HG02885 (cell line): Measurements from ENCODE around the gene EHMT1.
"Not testable (repeated sequence)": the region's sequence is repeated elsewhere in the genome, so short reads cannot be mapped to it uniquely, and the experiment has no call there.

Experiments used
- ATAC-seq: cut with Tn5 transposase; IDR thresholded peaks from one replicate; pipeline ENCODE4 v1.9.1; 2021; ENCODE audit warnings: mild to moderate bottlenecking; ENCODE audit not compliant: unreplicated experiment, poor library complexity

The EHMT1 gene

GRCh38 chr9:137875354-137875753 lies 256.5 kb downstream of the EHMT1 start:
- no peak for ATAC-seq

DNA sequence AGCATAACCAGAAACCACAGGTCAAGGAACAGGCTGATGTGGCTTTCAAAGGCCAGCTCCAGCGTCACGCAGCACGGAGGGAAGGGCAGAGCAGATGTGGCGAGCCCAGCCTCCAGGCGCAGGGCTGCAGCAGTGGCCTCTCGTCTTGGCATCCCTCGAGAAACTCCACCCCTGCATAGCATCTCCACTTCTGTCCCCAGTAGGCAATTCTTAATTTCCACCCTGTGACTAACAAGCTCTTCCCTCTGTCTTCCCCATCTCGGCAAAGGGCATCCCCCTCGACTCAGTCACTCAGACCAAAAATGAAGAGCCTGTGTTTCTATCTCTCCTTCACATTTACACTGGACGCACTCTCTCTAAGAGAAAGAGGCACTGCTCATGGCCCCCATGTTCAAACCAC lies 257.0 kb downstream of the EHMT1 start:
- ATAC-seq = no peak

DNA sequence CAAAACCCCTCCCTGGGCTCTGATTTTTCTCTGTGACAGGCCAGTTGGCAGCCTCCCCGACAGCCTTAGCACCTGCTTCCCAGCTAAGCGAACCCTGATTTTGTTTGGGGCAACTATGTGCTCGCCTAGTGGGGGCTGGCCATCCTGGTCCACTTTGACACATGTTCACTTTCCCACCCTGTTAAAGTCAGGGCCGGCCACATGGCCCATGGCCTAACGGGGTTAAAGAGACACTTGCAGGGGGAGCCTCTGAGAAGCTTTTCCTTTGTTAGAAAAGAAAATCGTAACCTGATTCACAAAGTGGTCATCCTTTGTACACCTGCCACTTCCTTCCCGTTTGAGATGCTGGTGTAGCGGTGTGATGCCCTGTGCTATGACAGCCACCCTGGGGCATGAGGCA lies 257.5 kb downstream of the EHMT1 start:
- ATAC-seq = no peak

DNA sequence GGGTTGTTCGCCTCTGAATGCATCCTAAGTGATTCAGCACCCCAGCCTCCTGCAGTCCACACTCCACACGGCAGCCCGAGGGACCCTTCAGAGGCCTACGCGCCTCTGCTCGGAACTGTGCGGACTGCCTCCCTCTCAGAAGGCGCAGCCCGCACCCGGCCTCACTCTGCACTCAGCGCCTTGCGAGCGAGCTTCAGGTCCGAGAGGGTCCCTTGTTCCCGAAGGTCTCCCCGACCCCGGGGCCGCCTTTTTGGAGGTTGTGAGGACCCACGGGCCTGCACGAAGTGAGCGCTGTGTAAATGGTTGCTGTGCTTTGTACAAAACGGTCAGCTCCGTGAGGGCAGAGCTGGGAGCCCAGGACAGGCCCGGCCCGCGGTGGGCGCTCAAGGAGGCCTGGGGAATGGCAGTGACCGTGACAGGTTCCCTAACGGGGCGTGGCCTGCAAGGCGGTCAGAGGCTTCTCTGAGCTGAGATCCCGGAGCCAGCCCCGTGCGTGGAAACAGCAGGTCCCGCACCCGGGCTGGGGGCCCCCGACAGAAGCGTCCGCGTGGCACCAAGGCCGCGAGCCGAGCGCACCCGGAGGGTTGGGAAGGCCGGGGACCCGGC lies 258.1 kb downstream of the EHMT1 start:
- no peak for ATAC-seq

GRCh38 chr9:137877506-137878122 lies 258.8 kb downstream of the EHMT1 start, which contains the start of gene CACNA1B:
Gene CACNA1B (plus strand): TSS chr9:137877782. CDS start chr9:137877934, 152 bp downstream.
- ATAC-seq = not testable (repeated sequence)

- ATAC-seq = no peak
These were observed 259.5 kb downstream of the EHMT1 start for GRCh38 chr9:137878146-137878941.

DNA sequence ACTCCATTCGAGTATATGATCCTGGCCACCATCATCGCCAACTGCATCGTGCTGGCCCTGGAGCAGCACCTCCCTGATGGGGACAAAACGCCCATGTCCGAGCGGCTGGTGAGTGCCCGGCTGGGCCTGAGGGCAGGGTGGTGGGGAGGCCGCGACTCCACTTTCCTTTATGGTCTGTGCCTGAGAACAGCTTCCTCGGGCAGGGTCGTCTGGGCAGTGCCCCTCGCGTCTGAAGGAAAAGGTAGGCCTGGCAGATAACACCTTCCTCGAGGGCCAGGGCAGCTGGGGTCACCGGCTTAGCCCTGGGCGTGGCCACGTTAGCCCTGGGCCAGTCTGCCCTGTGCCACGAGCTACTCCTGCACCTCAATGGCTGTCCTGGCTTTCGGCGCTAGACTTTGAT lies 260.2 kb downstream of the EHMT1 start:
- no peak for ATAC-seq

DNA sequence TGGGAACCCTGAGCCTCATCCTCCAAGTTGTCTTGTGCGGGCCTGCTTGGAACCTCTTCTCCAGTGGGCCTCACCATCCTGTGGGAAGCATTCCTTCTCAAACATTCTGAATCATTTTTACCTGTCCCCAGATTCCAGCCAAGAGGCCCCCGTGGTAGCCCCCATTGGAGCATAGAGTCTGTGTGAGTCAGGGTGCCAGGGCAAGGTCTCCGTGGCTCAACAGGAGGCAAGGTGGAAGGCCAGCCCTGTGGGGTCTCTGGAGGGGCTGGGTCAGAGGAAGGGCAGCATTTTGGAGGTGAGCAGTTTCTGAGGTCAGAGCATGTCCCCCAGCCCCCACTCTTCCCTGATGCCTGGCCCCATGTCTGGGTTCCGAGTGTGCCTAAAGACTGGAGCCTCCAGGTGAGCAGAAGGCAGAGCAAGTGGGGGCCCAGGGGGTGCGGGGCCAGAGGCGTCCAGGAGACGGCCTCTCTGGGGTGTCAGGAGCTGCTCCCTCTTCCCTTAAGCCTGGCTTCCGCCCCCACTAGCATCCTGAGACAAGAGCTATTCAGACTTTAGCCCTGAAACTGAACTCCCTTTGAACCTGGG lies 260.9 kb downstream of the EHMT1 start:
- ATAC-seq = no peak

DNA sequence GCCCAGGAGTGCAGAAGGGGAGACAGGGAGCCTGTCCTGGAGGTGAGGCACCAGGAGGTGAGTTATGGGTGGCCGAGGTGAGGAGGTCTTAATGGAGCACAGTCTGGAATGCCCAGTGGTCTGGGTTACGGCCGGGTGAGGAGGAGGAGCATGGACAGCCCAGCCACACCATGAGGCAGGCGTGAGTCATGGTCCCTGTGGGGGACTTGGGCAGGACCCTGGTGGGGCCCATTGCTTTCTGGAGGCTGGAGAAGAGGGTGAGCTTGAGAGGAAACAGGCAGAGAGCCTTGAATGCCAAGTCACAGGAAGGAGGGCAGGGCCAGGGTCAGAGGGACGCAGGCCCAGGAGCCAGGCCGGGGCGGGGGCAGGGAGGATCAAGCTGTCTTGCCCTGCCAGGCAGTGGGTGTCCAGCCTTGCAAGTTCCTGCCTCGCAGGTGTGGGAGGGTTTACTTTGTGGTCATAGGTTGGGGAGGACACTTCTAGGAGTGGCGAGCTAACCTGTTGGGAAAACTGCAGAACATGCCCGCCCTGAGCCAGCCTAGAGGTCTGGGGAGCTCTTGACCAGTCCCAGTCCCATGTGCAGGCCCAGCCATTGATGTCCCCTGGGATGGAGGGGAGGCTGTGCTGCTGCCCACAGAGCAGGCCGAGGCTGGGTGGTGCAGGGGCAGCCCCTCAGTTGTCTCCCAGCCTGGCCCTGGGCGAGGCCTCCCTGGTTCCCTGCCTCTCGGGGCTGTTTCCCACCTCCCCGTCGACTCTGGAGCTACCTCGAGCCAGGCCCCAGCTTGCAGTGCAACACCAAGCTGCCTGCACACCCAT lies 261.6 kb downstream of the EHMT1 start:
- ATAC-seq = no peak

DNA sequence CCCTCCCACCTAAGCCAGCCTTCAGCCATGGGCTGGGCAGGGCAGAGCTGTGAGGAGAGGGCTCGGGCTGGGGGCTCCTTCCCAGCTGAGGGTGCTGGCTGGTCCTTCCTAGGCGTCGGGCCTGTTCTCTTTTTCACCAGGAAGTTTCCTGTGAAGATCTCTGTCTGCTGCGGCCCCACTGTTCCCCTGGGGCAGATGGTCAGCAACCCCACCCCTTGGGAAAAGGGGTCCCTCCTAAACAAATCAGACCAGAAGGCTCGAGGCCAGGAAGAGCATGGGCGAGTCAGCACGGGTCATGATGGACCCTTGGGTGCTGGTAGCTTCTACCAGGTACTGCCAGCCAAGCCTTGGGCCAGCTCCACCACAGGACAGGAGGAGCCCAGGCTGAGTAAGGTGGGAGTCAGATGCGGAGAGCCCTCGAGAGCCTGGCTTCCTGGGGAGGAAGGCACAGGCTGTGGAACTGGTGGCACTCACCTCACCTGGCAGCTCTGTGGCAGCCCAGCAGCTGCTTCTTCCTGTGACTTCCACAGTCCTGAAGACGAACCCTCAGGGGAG lies 262.2 kb downstream of the EHMT1 start:
- no peak for ATAC-seq

DNA sequence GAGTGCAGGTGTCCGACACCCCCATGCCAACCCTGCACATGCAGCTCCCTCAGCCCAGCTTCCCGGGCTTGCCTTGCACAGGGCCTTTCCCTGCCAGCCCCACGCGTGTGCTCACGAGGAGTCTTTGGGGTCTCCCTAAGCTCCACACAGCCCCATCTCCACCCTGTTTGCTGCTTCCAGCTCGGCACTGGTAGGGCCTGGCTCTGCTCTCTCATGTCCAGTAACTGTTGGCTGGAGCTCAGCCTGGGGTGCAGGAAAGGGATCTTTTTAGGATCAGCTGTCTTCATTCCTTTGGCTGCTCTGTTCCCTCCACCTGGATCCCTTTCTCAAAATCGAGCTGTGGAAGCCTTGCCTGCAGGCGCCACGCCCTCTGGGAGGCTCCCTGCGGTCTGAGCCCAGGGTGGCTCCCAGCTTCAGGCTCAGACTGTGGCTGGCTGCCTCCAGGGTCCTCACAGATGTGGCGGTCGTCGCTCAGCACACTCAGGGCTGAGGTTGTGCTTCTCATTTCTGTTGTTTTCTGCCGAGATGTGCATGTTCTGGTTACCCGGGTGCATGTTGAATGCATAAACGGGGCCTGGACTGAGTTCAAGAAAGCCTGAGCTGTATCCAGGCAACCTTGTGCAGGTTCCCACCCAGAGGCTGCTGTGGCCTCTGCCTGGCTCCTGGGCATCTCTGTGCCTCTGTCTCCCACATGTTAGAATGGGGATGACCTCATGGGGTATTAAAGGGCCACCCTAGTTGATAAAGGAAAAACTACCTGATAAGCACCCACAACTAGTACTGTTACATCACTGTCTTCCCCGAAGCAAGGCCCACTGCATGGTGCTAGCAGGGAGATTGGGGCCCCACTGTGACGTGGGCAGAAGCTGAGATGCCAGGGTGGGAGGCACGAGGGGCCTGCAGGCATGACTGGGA lies 263.0 kb downstream of the EHMT1 start:
- ATAC-seq = no peak

DNA sequence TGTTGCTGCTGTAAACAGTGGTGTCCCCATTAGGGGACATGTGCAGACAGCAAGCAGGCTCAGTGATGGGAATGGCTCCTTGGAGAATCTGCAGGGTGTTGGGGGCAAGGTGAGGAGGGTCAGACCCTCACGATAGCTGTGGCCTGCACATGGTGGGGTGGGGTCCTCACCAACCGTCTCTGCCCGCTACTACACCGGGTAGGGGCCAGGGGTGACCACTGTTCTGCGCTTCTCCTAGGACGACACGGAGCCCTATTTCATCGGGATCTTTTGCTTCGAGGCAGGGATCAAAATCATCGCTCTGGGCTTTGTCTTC lies 263.7 kb downstream of the EHMT1 start:
- ATAC-seq = no peak

GRCh38 chr9:137883977-137884376 lies 265.2 kb downstream of the EHMT1 start:
- not testable (repeated sequence) for ATAC-seq

DNA sequence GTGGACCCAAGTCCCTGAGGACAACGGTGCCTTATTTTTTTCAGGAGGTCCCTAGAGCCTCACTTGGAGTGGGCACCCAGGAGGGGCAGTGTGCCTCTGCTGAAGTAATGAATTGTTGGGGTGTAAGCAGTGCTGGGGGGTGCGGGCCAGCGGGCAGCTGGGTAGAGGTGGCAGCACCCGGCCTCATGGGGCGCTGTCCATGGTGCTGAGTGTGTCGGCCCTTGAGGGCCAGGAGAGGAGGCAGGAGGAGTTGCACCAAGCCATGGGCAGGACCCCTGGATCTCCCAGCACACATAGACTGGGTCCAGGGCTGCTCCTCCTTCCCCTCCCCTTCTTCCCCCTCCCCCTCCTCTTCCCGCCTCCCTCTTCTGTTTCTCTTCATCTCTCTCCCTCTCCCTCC lies 265.7 kb downstream of the EHMT1 start:
- ATAC-seq = not testable (repeated sequence)

DNA sequence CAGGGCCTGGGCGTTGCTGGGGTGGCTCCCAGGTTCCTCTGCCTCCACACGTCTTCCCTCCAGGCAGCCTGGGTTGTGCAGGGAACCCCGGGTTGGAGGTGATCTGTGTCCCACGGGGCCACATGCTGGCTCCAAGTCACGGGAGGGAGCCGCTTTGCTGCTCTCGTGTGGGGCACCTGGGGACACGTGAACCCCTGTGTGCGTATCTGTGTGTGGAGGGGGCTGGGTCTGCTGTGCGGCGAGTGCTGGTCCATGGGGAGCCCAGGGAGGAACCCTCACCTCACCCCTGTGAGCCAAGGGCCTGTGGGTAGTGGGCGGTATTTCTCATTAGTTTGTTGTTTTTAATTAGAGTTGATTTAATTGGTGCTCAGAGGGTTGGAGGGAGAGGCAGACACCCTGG lies 266.3 kb downstream of the EHMT1 start:
- not testable (repeated sequence) for ATAC-seq
